ENCODE data around the gene PARP1. TPM values are rescaled to one million over a fixed set of nuclear protein-coding genes. Genes with fewer than 3 reads are reported as not detected.

Gene PARP1
- total RNA-seq, 6 experiments from 2014 or later = 62.5 to 95.6 (median 91.9) TPM

GRCh38 chr1:226355016-226355415 lies 52.9 kb downstream of the PARP1 start:
- Mint-ChIP-seq H3K9me3 (no peaks in the 10 kb centered on the region), H3K27ac (no peak overlapping the region), H3K4me3 (no peak overlapping the region), H3K4me1 (ENCODE audit: low read depth) (no peaks in the 10 kb centered on the region), H3K36me3 (ENCODE audit: low read depth) (peaks cover 8% of the 10 kb centered on the region; the same call in 1 of the 2 replicates), H3K27me3 (ENCODE audit: insufficient read depth) (peaks cover 8% of the 10 kb centered on the region)
- no peak for TF ChIP-seq CTCF (IDR thresholded peaks at IDR 0.05)
- DNase-seq = no peak

GRCh38 chr1:226353698-226354525 lies 54.0 kb downstream of the PARP1 start:
- no peaks in the 10 kb centered on the region for H3K4me1 Mint-ChIP-seq (ENCODE audit: low read depth)
- H3K36me3 Mint-ChIP-seq (ENCODE audit: low read depth) = peaks cover under 1% of the 10 kb centered on the region; the same call in 1 of the 2 replicates
- H3K27me3 Mint-ChIP-seq (ENCODE audit: insufficient read depth) = peaks cover 12% of the 10 kb centered on the region
- H3K4me3 Mint-ChIP-seq = no peak overlapping the region
- DNase-seq = no peak
- no peak overlapping the region for H3K27ac Mint-ChIP-seq
- H3K9me3 Mint-ChIP-seq = no peaks in the 10 kb centered on the region
- no peak for TF ChIP-seq CTCF (IDR thresholded peaks at IDR 0.05)

GRCh38 chr1:226351709-226352108 lies 56.2 kb downstream of the PARP1 start:
- no peak for DNase-seq
- no peaks in the 10 kb centered on the region for H3K4me1 Mint-ChIP-seq (ENCODE audit: low read depth)

GRCh38 chr1:226350519-226350865 lies 57.4 kb downstream of the PARP1 start:
- H3K27me3 Mint-ChIP-seq (ENCODE audit: insufficient read depth) = peaks cover 10% of the 10 kb centered on the region
- no peaks in the 10 kb centered on the region for H3K4me1 Mint-ChIP-seq (ENCODE audit: low read depth)
- DNase-seq = no peak
- no peak overlapping the region for H3K27ac Mint-ChIP-seq
- no peak overlapping the region for H3K4me3 Mint-ChIP-seq
- H3K36me3 Mint-ChIP-seq (ENCODE audit: low read depth) = no peaks in the 10 kb centered on the region
- H3K9me3 Mint-ChIP-seq = no peaks in the 10 kb centered on the region
- TF ChIP-seq CTCF (IDR thresholded peaks at IDR 0.05) = no peak

More at GRCh38 chr1:226351709-226352108, 56.2 kb downstream of the PARP1 start:
- no peak overlapping the region for H3K27ac Mint-ChIP-seq
- H3K36me3 Mint-ChIP-seq (ENCODE audit: low read depth) = no peaks in the 10 kb centered on the region
- H3K27me3 Mint-ChIP-seq (ENCODE audit: insufficient read depth) = peaks cover 13% of the 10 kb centered on the region
- no peaks in the 10 kb centered on the region for H3K9me3 Mint-ChIP-seq
- TF ChIP-seq CTCF (IDR thresholded peaks at IDR 0.05) = no peak
- H3K4me3 Mint-ChIP-seq = no peak overlapping the region

GRCh38 chr1:226349801-226350518 lies 57.9 kb downstream of the PARP1 start:
- no peaks in the 10 kb centered on the region for H3K4me1 Mint-ChIP-seq (ENCODE audit: low read depth)
- no peaks in the 10 kb centered on the region for H3K36me3 Mint-ChIP-seq (ENCODE audit: low read depth)
- no peaks in the 10 kb centered on the region for H3K9me3 Mint-ChIP-seq
- H3K4me3 Mint-ChIP-seq = no peak overlapping the region
- no peak for DNase-seq
- no peak overlapping the region for H3K27ac Mint-ChIP-seq
- peaks cover 10% of the 10 kb centered on the region for H3K27me3 Mint-ChIP-seq (ENCODE audit: insufficient read depth)
- no peak for TF ChIP-seq CTCF (IDR thresholded peaks at IDR 0.05)
